ENCODE measurements around the gene TTC39B. TPM values are rescaled to one million over a fixed set of nuclear protein-coding genes. Genes with fewer than 3 reads are reported as not detected.

Gene TTC39B
- total RNA-seq, 1 donor from 2014 or later, result 8.7 TPM

GRCh38 chr9:15293804-15294316 is 13.2 kb downstream of the TTC39B start:
- no peaks in the 10 kb centered on the region for H3K27me3 ChIP-seq (ENCODE audit: control insufficient read depth, insufficient read depth, low read length)
- no peaks in the 10 kb centered on the region for H3K36me3 ChIP-seq (ENCODE audit: control insufficient read depth, insufficient read depth, low read length)
- no peak overlapping the region for H3K4me3 ChIP-seq (ENCODE audit: low read depth, low read length)
- DNase-seq (ENCODE audit: low read depth), result no peak
- no peak for TF ChIP-seq CTCF (IDR thresholded peaks at IDR 0.05; ENCODE audit: insufficient read depth, low read length, severe bottlenecking)
- FAIRE-seq, result no peak

GRCh38 chr9:15293084-15293483 is 13.9 kb downstream of the TTC39B start:
- FAIRE-seq, result no peak
- no peak for TF ChIP-seq CTCF (IDR thresholded peaks at IDR 0.05; ENCODE audit: insufficient read depth, low read length, severe bottlenecking)
- H3K27me3 ChIP-seq (ENCODE audit: control insufficient read depth, insufficient read depth, low read length), result no peaks in the 10 kb centered on the region
- H3K36me3 ChIP-seq (ENCODE audit: control insufficient read depth, insufficient read depth, low read length), result no peaks in the 10 kb centered on the region
- DNase-seq (ENCODE audit: low read depth), result peak; percentile 40
- H3K4me3 ChIP-seq (ENCODE audit: low read depth, low read length), result no peak overlapping the region

- DNase-seq (ENCODE audit: low read depth) (no peak), FAIRE-seq (no peak)
- no peaks in the 10 kb centered on the region for H3K27me3 ChIP-seq (ENCODE audit: control insufficient read depth, insufficient read depth, low read length)
- H3K4me3 ChIP-seq (ENCODE audit: low read depth, low read length), result no peak overlapping the region
- TF ChIP-seq CTCF (IDR thresholded peaks at IDR 0.05; ENCODE audit: insufficient read depth, low read length, severe bottlenecking), result no peak
- no peaks in the 10 kb centered on the region for H3K36me3 ChIP-seq (ENCODE audit: control insufficient read depth, insufficient read depth, low read length)
Measured at GRCh38 chr9:15289603-15290002, 17.4 kb downstream of the TTC39B start.

- Histone ChIP-seq H3K36me3 (ENCODE audit: control insufficient read depth, insufficient read depth, low read length) (no peaks in the 10 kb centered on the region), H3K4me3 (ENCODE audit: low read depth, low read length) (no peak overlapping the region), H3K27me3 (ENCODE audit: control insufficient read depth, insufficient read depth, low read length) (no peaks in the 10 kb centered on the region)
- TF ChIP-seq CTCF (IDR thresholded peaks at IDR 0.05; ENCODE audit: insufficient read depth, low read length, severe bottlenecking), result no peak
- DNase-seq (ENCODE audit: low read depth) (no peak), FAIRE-seq (no peak)
Measured at GRCh38 chr9:15287309-15287708, 19.7 kb downstream of the TTC39B start.

- DNase-seq (ENCODE audit: low read depth) (no peak), FAIRE-seq (no peak)
- no peak overlapping the region for H3K4me3 ChIP-seq (ENCODE audit: low read depth, low read length)
- H3K36me3 ChIP-seq (ENCODE audit: control insufficient read depth, insufficient read depth, low read length), result no peaks in the 10 kb centered on the region
- H3K27me3 ChIP-seq (ENCODE audit: control insufficient read depth, insufficient read depth, low read length), result no peaks in the 10 kb centered on the region
- no peak for TF ChIP-seq CTCF (IDR thresholded peaks at IDR 0.05; ENCODE audit: insufficient read depth, low read length, severe bottlenecking)
Measured at GRCh38 chr9:15286161-15286821, 20.7 kb downstream of the TTC39B start.

Measured in bronchial epithelial cell (primary cell).